HG03469 (cell line): ENCODE measurements around the gene UBE2L3.
"Not testable (repeated sequence)": the region's sequence is repeated elsewhere in the genome, so short reads cannot be mapped to it uniquely, and the experiment has no call there.

Experiments used
- ATAC-seq: cut with Tn5 transposase; IDR thresholded peaks from one replicate; pipeline ENCODE4 v1.9.1; 2021; ENCODE audit warnings: mild to moderate bottlenecking, moderate library complexity, moderate number of reproducible peaks; ENCODE audit not compliant: unreplicated experiment

The UBE2L3 gene

DNA sequence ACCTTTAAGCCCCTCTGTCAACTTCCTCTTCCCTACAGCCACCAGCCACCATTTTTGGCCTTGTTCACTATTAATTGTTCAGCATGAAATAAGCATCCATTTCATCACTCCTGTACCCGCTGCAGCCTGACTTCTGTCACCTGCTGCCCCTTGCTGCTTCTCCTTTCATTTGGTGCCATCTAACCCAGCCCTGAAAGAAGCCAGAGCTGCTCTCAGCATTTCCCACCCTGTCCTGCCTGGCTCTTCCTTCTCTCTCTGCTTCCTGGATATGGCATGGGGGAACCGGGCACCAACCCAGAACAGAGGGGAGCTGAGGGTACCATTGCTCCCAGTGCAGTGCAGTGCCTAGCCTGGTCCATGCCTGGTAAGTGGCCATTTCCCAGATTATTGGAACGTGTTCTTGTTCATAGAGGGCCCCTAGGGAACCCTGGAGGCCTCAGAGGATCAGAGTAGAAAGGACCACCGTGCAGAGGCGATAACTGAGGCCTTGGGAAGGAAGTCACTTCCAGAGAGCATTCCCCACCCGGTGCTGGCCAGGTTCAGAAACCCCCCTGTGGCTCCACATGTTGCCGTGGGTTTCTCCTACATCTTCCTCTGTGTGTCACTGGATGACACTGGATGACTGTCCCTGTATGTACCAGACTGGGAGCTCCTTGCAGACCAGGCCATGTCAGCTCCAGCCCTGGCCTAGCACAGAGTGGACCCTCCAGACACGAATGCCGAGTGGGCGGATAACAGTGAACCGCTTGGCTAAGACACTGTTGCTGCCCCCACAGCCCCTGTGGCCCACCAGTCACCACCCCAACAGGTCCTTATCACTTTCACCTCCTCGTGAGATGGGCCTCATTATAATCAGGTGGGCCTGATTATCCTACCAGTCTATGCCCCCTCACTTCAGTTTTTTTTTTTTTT, 57.6 kb downstream of the UBE2L3 start:
- ATAC-seq: no peak

DNA sequence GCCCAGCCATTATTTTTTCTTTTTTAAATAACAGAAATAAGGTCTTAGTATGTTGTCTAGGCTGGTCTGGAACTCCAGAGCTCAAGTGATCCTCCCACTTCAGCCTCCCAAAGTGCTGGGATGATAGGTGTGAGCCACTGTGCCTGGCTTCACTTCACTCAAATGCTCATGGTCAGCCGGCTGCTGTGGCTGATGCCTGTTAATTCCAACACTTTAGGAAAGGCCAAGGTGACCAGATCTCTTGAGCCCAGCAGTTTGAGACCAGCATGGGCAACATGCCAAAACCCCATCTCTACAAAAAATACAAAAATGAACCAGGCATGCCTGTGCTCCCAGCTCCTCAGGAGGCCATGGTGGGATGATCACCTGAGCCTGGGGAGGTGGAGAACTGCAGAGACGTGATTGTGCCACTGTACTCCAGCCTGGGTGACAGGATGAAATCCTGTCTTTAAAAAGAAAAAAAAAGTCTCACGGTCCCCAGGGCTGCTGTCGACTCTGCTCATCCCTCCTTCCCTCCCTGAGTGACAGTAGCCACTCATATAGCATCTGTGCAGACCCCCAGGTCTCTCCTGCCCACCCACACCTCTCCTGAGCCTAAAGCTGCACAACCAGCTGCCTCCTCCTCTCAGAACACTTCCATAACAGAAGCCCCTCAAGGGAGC, 58.7 kb downstream of the UBE2L3 start:
- no peak for ATAC-seq

DNA sequence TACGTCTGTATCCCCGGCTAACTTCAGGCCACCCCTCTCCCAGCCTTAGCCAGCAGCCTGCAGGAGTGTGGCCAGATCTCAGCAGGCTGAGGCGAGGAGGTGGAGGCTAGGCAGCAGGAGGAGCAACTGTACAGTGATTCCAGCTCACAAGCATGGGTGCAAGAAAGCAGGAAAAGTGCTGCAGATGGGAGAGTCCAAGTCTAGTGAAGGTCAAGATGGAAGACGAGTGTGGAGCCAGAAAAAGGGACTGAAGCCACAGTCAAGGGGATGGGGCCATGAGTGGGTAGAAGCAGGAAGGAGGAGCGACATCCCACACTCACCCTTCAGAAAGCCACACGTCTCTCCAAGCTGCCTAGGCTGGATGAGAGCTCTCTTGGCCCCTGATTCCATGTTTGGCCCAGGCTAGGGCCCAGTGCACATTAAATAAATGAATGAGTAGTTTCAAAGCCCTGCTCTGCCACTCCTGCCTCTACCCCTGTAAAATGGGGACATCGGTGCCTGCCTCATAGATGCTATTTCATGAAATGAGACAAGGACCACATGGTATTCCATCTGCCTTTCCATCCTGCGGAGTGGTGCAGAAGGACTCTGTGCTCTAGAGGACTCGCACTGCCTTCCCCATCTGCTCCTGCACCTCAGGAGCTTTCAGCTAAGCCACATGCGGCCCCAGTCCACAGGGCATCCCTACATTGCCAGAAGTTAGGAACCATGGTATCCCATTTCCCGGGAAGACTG, 59.4 kb downstream of the UBE2L3 start:
- no peak for ATAC-seq

DNA sequence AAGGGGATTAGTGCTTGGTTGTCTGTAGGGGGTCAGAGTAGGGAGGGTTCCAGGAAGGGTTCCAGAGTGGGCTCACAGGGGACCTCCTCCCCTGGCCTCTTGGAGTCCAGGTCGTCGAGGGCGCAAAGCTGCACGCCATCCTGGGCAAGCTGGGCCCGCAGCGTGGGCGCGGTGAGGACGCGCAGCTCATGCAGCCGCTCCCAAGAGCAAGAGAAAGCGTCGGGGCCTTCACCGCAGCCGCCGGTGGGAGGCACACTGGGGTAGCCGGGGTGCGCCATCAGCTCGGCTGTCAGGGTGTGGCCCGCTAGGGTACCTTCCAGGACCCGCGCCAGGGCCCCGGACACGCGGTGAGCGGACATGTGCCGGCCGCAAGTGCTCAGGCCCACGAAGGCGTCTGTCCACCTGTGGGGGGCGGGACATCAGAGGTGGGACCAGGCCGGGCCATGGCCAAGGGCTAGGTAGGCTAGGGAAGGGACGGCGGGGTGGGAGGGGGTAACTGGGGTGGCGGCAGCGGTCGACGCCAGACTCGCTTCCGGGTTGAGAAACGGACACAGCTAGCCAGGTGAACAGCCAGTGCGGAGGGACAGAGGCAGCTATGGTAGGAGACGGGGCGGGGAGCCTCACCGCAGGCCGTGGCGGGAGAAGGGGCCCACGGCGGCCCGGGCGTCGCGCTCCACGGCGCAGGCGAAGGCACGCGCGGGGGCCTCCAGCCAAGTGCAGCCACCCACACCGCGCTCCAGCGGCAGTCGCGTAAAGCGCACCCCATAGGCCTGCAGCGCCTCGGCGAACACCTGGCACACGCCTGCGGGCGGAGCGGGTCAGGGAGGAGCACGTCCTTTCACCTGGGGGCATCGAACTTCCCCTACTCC, 61.1 kb downstream of the UBE2L3 start:
- no peak for ATAC-seq

DNA sequence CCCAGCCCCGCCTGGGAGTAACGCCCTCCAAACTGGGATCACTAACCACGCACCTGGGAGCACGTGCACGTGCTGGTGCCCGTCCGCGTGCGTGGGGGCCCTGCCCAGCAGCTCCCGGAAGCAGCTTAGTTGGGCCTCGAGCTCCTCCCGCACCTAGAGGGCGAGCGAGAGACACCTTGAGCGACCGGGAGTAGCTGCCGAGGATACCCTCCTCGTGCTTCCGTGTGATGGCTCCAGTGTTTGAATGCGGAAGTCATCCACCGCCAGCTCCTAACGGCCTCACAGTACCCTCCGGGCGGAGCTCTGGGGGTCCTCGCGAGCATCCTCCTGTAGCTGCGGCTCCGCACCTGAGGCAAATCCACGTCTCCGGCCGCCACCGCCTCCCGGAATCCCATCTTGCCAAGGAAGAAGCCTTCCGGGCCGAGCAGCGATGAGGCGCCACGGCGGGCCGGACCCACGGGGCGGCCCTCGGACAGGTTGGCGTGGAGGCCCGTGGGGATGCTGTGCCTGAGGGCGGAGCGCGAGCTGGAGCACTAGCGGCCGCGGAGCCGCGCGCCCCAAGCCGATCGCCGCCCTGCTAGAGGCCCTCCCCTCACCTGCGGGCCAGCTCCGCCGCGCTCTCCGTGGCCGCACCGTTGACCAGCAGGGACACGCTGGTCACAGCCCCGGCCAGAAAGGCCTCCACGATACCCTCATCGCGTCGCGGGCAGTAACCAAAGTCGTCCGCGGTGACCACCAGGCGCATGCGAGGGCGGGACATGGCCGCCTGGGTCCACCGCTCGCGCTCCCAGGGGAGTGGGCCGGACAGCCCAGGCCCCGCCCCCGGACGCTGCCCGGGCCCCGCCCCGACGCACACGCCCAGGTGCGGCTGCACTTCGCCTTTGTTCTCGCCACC, 62.0 kb downstream of the UBE2L3 start, which contains the start of gene YDJC:
Gene YDJC, minus strand, starts transcription at position 768 of the 895 bp plus-strand sequence. Its CDS starts 8 bp downstream, at position 760.
- ATAC-seq: peak; percentile 65

DNA sequence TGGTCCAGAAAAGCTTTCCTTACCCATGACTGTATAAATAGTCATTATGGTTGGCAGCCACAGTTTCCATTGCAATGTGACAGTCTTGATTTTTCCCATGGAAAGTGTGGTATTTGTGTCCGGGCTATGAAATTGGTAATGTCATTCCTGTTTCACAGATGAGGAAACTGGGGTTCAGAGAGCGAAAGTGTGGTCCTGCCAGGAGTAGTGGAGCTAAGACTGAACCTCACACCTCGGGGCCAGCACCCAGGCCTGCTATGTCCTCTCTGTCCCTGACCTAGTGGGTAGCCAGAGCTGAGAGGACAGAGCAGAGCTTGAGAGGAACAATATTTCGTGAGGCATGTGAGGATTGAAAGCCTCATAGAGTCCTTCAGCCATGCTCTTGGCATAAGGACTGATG, 63.5 kb downstream of the UBE2L3 start:
- no peak for ATAC-seq

DNA sequence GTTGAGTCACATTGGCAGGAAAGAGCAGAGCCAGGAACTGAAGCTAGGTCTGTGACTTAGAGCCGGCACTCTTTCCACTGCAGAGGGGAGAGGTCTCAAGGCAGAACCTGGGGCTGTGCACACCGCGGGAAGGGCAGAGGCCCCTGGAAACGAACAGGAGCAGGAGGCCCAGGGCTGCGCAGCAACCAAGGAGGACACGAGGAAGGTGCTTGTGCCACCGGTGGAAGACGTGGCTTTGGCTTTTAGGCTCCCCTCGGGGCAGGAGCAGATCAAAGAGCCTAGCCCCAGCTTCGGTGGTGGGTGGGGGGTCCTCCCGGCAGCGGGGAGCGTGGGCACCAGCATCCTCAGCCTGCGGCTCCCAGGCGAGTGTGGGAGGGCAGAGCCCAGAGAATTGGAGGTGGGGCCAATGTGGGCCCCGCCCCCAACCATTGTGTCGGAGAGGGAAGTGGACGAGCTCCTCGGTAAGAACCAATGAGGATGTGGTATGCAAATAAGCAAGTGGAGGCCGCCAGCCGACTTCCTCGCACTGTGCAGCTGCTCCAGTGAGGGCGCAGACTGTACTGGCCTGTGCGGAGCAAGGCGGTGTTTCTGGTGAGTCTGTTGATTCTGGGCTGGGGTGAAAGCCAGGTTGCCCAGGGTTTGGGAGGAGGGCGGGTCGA, 64.9 kb downstream of the UBE2L3 start, which contains the start of gene CCDC116:
Gene CCDC116, plus strand, starts transcription at position 524 of the 659 bp plus-strand sequence. CDS start 422 bp downstream, outside the sequence.
- ATAC-seq: no peak

DNA sequence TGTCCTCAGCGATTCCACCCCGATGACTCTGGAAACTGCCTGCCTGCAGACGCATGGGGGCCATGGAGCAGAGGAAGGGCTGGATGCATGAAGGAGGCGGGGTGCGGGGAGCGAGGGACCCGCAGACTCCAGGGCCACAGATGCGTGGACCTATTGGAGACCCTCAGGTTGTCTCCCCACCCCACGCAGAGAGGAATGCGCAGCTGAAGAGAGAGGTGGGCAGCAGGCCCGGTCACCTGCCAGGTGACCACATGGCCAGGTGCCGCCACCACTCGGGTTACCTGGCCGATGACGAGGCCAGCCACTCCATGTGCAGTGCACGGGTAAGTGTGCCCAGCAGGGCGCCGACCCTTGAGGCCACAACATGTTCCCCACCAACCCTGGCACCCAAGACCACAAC, 65.4 kb downstream of the UBE2L3 start:
- no peak for ATAC-seq

DNA sequence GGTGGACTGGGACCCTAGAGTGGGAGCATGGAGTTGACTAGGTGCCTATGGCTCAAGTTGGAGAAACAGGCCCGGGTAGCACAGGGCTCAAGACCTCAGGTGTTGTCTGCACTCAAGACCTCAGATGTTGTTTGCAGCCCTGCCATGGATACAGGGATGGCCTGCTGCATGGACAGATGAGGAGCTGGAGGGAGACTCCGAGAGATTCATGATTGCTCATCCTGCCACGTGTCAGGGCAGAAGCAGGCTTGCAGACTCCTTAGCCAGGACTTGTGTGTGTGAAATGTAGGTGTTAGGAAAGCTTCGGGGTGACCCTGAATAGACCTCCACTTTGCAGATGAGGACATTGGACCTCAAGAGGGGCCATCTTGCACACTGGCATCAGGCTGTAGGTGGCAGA, 66.0 kb downstream of the UBE2L3 start:
- no peak for ATAC-seq

DNA sequence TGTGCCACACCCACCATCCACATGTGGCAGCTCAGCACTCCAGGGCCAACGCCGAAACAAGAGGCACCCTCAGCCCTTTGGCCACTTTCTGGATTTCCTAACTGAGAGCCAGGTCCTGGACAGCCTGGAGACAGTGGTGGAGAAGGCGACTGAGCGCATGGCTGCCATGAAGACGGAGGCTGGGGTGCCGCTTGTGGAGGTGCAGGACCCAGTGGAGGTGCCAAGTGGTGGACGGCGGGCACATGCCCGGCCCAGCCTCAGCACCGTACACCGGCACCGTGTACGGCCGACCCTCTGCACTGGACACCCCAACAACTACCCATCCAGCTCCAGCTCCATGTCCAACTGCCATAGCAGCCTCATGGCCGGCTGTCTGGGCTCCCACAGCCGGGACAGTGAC, 66.6 kb downstream of the UBE2L3 start:
- ATAC-seq: no peak

DNA sequence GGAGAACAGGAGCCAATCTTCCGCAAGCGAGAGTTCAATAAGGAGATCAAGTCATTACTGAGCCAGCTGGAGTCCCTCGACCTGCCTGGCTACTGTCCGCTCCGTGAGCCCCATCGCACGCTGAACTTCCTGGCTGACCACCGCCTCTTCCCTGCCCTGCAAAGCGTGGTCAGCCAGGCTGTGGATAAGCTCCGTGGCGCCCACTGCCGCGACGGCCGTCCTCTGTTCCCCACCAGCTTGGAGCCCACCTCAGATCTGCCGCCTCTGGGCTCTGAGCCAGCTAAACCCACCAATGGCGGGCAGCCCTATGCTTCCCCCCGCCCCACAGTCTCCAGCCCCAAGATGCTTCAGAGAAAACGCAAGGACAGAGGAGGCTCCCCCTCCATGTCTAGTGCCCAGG, 67.3 kb downstream of the UBE2L3 start:
- no peak for ATAC-seq

DNA sequence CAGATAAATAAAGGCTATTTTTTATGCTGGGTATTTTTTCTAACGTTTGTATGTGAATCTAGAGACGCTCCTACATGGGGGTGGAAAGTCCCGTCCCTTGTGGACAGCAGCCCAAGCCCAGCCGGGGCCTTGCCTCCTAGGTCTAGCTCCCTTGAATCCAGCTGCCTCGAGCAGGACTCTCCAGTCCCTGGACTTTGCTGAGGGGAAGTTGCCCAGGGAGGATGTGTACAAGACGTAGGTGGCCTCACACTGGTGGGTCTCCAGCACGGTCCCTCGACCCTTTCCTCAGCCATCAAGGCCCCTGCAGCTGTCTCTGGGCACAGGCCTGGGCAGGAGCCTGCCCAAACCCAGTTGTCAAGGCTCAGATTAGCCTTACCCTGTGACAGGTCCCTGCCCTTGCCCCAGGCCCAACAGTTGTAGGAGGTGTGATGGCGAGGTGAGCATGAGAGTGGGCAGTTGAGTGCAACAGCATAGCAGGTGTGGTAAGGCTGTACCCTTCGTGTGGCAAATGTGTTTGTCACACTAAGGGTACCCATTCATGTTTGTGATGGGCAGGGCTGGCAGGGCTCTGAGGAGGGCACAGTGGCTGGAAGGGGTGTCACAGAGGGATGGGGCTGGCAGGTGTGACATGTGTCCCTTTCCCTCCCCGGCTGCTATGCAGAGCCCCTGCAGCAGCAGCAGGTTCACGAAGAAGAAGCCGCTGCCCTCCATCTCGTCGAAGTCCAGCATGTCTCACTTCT, 68.4 kb downstream of the UBE2L3 start:
- no peak for ATAC-seq

DNA sequence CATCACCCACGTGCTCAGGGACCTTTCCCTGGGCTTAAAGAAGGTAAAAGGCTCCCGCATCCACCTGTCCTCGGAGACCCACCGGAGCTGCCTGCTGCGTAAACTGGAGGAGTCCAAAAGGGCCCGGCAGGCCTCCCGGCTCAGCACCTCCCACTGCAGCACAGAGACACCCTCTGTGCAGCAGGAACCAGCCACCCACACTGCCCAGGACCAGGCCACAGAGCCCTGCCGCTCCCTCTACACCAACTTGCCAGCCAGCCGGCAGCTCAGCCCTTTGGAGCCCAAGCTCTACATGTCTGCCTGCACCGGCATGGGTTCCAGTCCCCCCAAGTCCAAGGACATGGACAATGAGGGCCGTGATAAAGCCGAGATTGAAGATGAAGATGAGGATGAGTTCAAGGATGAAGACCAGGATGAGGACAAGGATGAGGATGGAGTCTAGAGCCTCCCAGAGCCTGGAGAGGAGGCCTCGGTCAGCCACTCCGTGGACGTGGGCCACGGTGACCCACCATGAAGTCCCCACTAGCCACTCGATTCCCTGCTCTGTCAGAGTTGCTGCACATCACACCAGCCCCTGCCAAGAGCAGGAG, 69.2 kb downstream of the UBE2L3 start:
- no peak for ATAC-seq

DNA sequence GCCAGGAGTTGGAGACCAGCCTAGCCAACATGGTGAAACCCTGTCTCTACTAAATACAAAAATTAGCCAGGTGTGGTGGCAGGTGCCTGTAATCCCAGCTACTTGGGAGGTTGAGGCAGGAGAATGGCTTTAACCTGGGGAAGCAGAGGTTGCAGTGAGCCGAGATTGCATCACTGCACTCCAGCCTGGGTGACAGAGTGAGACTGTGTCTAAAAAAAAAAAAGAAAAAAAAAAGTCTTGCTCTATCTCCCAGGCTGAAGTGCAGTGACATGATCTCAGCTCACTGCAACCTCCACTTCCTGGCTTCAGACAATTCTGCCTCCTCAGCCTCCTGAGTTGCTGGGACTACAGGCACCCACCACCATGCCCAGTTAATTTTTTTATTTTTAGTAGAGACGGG, 69.9 kb downstream of the UBE2L3 start:
- not testable (repeated sequence) for ATAC-seq

DNA sequence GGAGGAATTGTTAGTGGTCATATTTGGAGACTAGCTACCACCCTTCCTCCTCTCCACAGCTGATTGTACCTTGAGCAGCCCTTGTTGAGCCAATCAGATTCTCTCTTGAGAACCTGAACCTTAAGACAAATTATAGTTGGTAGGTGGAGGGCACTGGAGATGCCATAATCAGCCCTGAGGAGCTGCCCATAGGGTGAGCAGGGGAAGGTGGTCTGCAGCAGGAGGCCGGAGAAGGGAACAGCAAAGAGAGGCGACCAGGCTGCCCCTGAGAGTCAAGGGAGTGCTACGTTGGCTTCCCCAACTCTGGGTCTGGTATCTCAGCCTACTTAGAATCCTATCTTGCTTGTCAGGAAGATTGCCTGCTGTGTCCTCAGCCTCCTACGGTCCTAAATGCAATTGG, 71.8 kb downstream of the UBE2L3 start:
- no peak for ATAC-seq

DNA sequence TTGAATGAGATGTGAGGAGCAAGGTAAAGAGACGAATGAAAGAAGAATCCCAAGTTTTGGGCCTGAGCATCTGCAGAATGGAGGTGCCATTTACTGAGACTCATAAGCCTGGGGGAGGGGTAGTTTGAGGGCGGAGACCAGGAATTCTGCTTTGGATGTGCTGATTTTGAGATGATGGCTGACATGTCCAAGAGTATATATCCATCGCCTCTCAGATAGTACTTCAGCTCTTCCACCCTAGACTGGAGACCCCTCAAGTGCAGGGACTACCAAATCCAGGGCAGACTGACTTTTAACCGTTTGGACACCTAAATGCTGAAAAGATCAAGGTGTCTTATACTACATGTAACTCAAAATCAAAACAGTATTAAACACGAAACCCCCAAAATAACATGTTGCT, 73.3 kb downstream of the UBE2L3 start:
- ATAC-seq: no peak

DNA sequence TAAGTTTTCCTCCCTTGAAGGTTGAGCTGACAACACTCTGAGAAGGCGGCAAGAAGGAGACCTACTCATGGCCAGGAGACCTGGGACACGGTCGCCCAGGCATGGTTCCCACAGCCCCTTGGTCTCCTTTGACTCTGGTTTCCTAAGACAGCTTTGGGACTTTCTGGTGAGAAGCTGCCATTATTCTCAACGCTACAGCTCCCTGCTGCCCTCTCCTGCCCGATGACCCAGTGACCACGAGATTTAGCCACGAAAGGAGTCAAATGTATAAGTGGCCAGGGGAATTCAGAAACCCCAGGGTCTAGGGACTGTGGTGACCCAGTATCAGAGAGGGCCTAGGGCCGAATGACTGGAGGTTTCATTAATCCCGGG, 73.9 kb downstream of the UBE2L3 start:
- no peak for ATAC-seq
